SK-N-SH treated with all-trans-retinoic acid at 6 μM for 48 hours (cell line): Measurements from ENCODE around the gene ZFYVE21.

ENCODE experiments used
- OSR1 ChIP-seq: fragments of 250-450 bp; sonication (Bioruptor Pico); IDR thresholded peaks from 2 replicates; pipeline ENCODE4 v1.8.0; 2022; ENCODE audit warnings: moderate library complexity, mild to moderate bottlenecking, inconsistent platforms
- TF ChIP-seq, protein P1 (sequence below): fragments of 250-450 bp; sonication (Bioruptor Pico); IDR thresholded peaks from 2 replicates; pipeline ENCODE4 v1.5.1; 2021; ENCODE audit warnings: mild to moderate bottlenecking, moderate library complexity

DNA sequence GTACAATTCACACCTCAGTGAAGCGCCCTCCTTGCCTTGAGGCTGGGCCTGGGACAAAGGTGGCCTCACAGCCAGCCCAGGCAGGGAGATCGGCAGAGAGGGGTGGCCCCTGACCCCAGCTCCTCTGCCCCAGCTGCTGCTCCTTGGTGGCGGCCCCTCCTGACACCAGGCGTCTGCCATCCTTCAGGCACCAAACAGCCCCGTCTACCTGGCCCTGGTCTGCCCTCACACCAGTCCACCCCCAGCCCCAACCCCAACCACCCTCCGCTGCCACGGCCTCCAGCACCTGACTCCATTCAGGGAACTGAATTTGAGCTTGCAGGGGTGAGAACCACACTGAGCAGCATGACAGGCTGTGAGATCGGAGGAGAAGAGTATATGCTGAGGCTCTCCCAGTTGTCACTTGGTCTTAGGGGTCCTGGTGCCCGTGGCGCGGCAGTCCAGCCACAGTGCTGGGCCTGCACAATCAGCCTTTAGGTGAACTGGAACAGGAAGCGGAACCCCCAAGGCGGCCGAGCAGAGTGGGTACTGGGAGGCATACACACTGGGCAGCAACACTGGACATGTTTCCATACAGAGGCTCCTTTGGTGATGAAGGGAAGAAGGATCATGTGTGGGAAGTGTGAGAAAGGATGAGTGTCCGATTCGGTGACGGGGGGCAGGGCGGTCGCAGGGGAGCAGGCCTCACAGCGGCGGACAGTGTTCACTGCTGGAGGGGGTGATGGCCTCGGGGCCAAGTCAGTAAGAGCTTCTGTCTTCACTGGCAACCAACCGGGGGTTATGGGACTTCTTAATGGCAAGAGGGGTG lies 18.7 kb downstream of the ZFYVE21 start:
- TF ChIP-seq OSR1 (CRISPR knock-in tag) = no peak
- TF ChIP-seq, protein P1, sequence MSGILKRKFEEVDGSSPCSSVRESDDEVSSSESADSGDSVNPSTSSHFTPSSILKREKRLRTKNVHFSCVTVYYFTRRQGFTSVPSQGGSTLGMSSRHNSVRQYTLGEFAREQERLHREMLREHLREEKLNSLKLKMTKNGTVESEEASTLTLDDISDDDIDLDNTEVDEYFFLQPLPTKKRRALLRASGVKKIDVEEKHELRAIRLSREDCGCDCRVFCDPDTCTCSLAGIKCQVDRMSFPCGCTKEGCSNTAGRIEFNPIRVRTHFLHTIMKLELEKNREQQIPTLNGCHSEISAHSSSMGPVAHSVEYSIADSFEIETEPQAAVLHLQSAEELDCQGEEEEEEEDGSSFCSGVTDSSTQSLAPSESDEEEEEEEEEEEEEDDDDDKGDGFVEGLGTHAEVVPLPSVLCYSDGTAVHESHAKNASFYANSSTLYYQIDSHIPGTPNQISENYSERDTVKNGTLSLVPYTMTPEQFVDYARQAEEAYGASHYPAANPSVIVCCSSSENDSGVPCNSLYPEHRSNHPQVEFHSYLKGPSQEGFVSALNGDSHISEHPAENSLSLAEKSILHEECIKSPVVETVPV (CRISPR knock-in tag) = no peak
